Right lobe of liver (tissue), 6 donors: ENCODE results near the gene CREBZF. TPM values are rescaled to one million over a fixed set of nuclear protein-coding genes. Genes with fewer than 3 reads are reported as not detected.

Source experiments
- ATAC-seq, 4 donors: fragments of 200-7000 bp; cut with Tn5 transposase; one replicate each; pipeline ENCODE4 v1.9.1; 2020; ENCODE audit warnings: mild to moderate bottlenecking in 4 of 4, moderate library complexity in 4 of 4
- DNase-seq, 3 donors: peaks; one replicate each; pipeline ENCODE4 v3.0.0-alpha.2; 2020
- H3K27ac ChIP-seq, 3 donors: fragments of 200-600 bp; one replicate each; pipeline ENCODE4 v1.8.0; 2022
- H3K27me3 ChIP-seq, 2 donors: fragments of 200-600 bp; one replicate each; pipeline ENCODE4 v1.8.0; 2022
- H3K36me3 ChIP-seq, 4 donors: fragments of 200-600 bp; sonication (generic) in 1 of 4; one replicate each; pipeline versions ENCODE4 v1.5.1 to v1.8.0; 2017 to 2022; ENCODE audit warnings: control low read depth in 1 of 4
- H3K4me1 ChIP-seq, 4 donors: fragments of 200-600 bp; sonication (generic) in 1 of 4; one replicate each; pipeline versions ENCODE4 v1.5.1 to v1.8.0; 2017 to 2022; ENCODE audit warnings: control low read depth in 1 of 4
- H3K4me3 ChIP-seq, 3 donors: fragments of 200-600 bp; one replicate each; pipeline ENCODE4 v1.8.0; 2022
- H3K9me3 ChIP-seq, 4 donors: fragments of 200-600 bp; sonication (generic) in 1 of 4; one replicate each; pipeline versions ENCODE4 v1.5.1 to v1.8.0; 2017 to 2022; ENCODE audit warnings: control low read depth in 1 of 4
- CTCF ChIP-seq, 4 donors: fragments of 200-600 bp in 3 of 4; fragments of 450-650 bp in 1 of 4; IDR thresholded peaks; one replicate each; pipeline versions ENCODE4 v1.5.1 to v1.8.0; 2016 to 2022; ENCODE audit warnings: antibody characterized with exemption in 4 of 4, mild to moderate bottlenecking in 2 of 4
- POLR2A ChIP-seq: fragments of 450-650 bp; IDR thresholded peaks from one replicate; pipeline ENCODE4 v1.6.1; 2017; ENCODE audit warnings: antibody characterized with exemption, mild to moderate bottlenecking
- WGBS: methylation state at CpG from one replicate; pipeline ENCODE4 v1.1.6; 2018; ENCODE audit warnings: low coverage, low lambda C conversion rate; ENCODE audit not compliant: insufficient coverage; ENCODE audit errors: missing lambda C conversion rate; 5-methylcytosine and 5-hydroxymethylcytosine counted together
- intact Hi-C, 2 donors: fragments of 100-400 bp; cut with DNase I; formaldehyde crosslinking; loops; one replicate each; pipeline versions ENCODE4 v1.11.2 to v1.14.1; 2022
- total RNA-seq, 6 experiments: library from RNA; depleted of rRNA in 2 of 6; stranded (reverse); fragments of >200 nt in 2 of 6; fragmentation: NEBNext Ultra II Directional in 3 of 6; extraction: Animal tissue kit (Norgen Biotek cat#: 25700) in 3 of 6; gene quantifications; one replicate each; pipeline versions ENCODE4 v1.1.0 to v1.2.4, GENCODE V29; 2016 to 2023
- donor health status: DM: no; HTN: yes; CAD: no.
- donor health status: DM: no; HTN: no; CAD: no.
- donor health status: DM: no; HTN: no; CAD: no.
- donor health status: DM: no; HTN: yes; CAD: no.
- donor health status: DM: no; HTN: yes; CAD: no.

Gene CREBZF
- total RNA-seq, 6 experiments from 2014 or later = 14.1 to 23.0 (median 18.0) TPM

DNA sequence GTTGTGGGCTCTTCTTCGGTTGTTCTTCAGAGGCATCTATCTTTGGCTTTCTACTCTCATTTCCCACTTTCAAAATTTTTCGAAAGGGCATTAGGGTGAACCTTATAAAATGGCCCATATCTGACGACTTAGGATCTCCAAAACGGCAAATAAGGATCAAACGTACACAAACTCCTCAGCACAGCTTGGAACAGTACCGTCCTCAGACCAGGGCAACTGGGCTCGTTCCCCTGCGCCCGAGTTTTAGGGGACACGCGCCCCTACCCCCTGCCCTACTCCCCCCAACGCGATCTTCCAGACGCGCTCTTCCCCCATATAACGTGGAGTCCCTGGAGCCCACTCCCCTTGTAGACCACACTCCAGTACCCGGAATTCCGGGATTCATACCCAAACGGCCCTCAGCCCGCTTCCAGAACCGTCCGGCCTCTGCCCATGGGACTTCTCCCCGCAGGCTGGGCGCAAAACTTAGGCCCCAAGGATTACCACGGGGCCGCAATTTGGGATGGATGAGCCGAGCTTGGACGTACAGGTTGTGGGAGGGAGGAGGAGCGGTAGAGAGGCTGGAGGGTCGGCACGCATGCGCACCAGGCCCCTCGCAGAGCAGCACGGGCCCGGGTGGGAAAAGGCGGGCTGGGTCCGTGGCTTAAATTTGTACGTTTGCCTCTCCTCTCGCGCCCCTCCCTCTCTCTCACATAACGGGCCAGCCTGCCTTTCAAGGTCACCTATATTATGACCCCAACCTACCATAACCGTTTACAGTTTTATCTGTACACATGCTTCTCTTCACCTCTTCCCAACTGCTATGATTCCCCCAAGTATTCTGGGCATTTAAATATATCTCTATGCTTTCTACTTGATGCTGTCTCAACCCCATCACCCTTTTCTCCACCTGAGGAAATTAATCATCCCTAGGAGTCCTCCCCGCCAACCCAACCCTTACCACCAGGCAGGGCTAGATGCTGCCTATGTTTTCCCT, 17.7 kb upstream of the CREBZF start:
- DNase-seq (peak; percentile 67 to 71 (median 70)), ATAC-seq (peak; percentile 80 to 90 (median 82))
- no peaks in the 10 kb centered on the region for H3K27me3 ChIP-seq
- TF ChIP-seq CTCF (IDR thresholded peaks at IDR 0.05) (no peak), POLR2A (no peak)
- H3K4me3 ChIP-seq = peak overlapping the region; percentile 39 to 61 (median 50)
- WGBS = 39% methylated on average over 40 of the region's 43 CpGs
- H3K4me1 ChIP-seq = no peaks in the 10 kb centered on the region
- intact Hi-C loops = no loop called here
- no peaks in the 10 kb centered on the region for H3K9me3 ChIP-seq
- H3K36me3 ChIP-seq = no peaks in the 10 kb centered on the region
- H3K27ac ChIP-seq = peak overlapping the region in 1 of 3 donors; percentile 4

DNA sequence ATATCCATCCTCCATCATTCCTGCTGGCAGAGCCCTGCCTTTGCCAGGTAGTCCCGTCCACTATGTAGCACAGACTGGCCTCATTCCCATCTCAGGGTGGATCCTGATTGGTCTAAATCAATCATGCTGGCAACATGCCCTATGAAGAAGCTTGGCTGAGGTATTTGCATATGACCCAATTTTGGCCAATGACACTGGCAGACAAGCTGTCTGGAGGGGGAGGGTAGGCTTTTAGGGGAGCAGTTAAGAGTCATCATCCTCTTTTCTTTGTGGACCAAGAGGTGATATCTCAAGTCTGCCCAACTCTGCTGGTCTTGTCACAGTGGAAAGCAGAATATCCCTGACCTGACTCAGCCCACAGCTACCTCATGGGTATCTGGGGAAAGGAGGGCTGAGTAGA, 16.0 kb upstream of the CREBZF start:
- intact Hi-C loops = no loop called here
- ATAC-seq = peak in 1 of 4 donors; percentile 30
- Histone ChIP-seq H3K4me3 (no peak overlapping the region), H3K27me3 (no peaks in the 10 kb centered on the region), H3K4me1 (no peaks in the 10 kb centered on the region), H3K36me3 (no peaks in the 10 kb centered on the region), H3K9me3 (no peaks in the 10 kb centered on the region), H3K27ac (no peak overlapping the region)
- DNase-seq = peak in 1 of 3 donors; percentile 46
- TF ChIP-seq POLR2A = no peak
- no peak for TF ChIP-seq CTCF (IDR thresholded peaks at IDR 0.05)
- WGBS = 14% methylated on average over 1 of the region's 1 CpG

DNA sequence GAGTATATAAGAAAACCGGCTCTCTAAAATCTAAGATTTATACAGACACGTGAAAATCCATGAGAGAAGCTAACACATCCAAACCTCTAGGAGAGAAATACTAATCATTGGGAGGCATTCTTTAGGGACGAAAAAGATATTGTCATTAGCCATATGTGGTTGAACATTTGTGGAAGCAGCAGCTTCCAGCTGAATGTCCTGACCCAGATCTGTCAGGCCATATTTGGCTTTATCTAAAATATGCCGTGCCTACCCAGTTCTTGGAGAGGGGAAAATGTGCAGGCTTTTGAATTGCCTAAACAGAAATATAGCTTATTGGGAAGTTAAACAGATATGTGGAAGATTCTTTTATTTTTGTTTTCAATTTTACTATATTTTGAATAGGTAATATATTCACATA, 14.6 kb upstream of the CREBZF start:
- no peak for DNase-seq
- no peak overlapping the region for H3K4me3 ChIP-seq
- H3K36me3 ChIP-seq = no peaks in the 10 kb centered on the region
- H3K9me3 ChIP-seq = no peaks in the 10 kb centered on the region
- TF ChIP-seq CTCF (IDR thresholded peaks at IDR 0.05) (no peak), POLR2A (no peak)
- H3K27ac ChIP-seq = no peak overlapping the region
- H3K4me1 ChIP-seq = no peaks in the 10 kb centered on the region
- H3K27me3 ChIP-seq = no peaks in the 10 kb centered on the region
- intact Hi-C loops = no loop called here
- 58% methylated on average over 4 of the region's 4 CpGs for WGBS
- ATAC-seq = no peak

GRCh38 chr11:85673393-85673792, 8.5 kb upstream of the CREBZF start:
- Histone ChIP-seq H3K4me1 (peaks cover 0 to 9% (median 0%) of the 10 kb centered on the region in 4 donors), H3K27ac (no peak overlapping the region), H3K4me3 (no peak overlapping the region), H3K27me3 (no peaks in the 10 kb centered on the region), H3K9me3 (no peaks in the 10 kb centered on the region), H3K36me3 (no peaks in the 10 kb centered on the region)
- no peak for ATAC-seq
- WGBS = 86% methylated on average over 3 of the region's 3 CpGs
- no peak for TF ChIP-seq POLR2A
- no peak for TF ChIP-seq CTCF (IDR thresholded peaks at IDR 0.05)
- intact Hi-C loops = no loop called here
- DNase-seq = no peak
